Tibial nerve (tissue), 3 donors: ENCODE results near the gene MRPS25.

Experiments
- CTCF ChIP-seq, 5 experiments: fragments of 200-600 bp in 3 of 5; fragments of 450-650 bp in 2 of 5; sonication (generic) in 3 of 5; IDR thresholded peaks; one replicate each; pipeline ENCODE4 v1.5.1; 2016 to 2019; ENCODE audit warnings: antibody characterized with exemption in 5 of 5, mild to moderate bottlenecking in 3 of 5, moderate library complexity in 2 of 5
- POLR2A ChIP-seq, 2 donors: fragments of 450-650 bp; IDR thresholded peaks; one replicate each; pipeline ENCODE4 v1.6.1; 2017; ENCODE audit warnings: antibody characterized with exemption in 2 of 2, mild to moderate bottlenecking in 2 of 2, moderate library complexity in 2 of 2

- no peak for TF ChIP-seq CTCF (IDR thresholded peaks at IDR 0.05)
- no peak for TF ChIP-seq POLR2A (IDR thresholded peaks at IDR 0.05)
These were observed 41.4 kb downstream of the MRPS25 start for GRCh38 chr3:15023719-15024118.
